GM18505 (cell line): Measurements from ENCODE around the gene GPA33.

Experiments used
- ATAC-seq: cut with Tn5 transposase; IDR thresholded peaks from one replicate; pipeline ENCODE4 v1.9.1; 2021; ENCODE audit not compliant: unreplicated experiment
- POLR2A ChIP-seq: IDR thresholded peaks from 4 replicates; pipeline ENCODE4 v1.6.1; 2011; ENCODE audit warnings: borderline replicate concordance; ENCODE audit not compliant: insufficient read depth, insufficient read length; ENCODE audit errors: extremely low read depth

Gene GPA33

GRCh38 chr1:167086768-167087167 is 3.4 kb downstream of the GPA33 start:
- TF ChIP-seq POLR2A, result no peak

GRCh38 chr1:167086033-167086432 is 4.1 kb downstream of the GPA33 start:
- ATAC-seq, result no peak

More at GRCh38 chr1:167086768-167087167, 3.4 kb downstream of the GPA33 start:
- no peak for ATAC-seq

GRCh38 chr1:167084757-167085156 is 5.4 kb downstream of the GPA33 start:
- ATAC-seq, result no peak
- TF ChIP-seq POLR2A, result no peak

More at GRCh38 chr1:167086033-167086432, 4.1 kb downstream of the GPA33 start:
- TF ChIP-seq POLR2A, result no peak

GRCh38 chr1:167083871-167084270 is 6.3 kb downstream of the GPA33 start:
- no peak for ATAC-seq
- no peak for TF ChIP-seq POLR2A

- no peak for TF ChIP-seq POLR2A
- no peak for ATAC-seq
Observed at GRCh38 chr1:167083066-167083665, 7.0 kb downstream of the GPA33 start.

- no peak for ATAC-seq
- TF ChIP-seq POLR2A, result no peak
Observed at GRCh38 chr1:167082511-167083027, 7.6 kb downstream of the GPA33 start.

- no peak for ATAC-seq
- no peak for TF ChIP-seq POLR2A
Observed at GRCh38 chr1:167081594-167082156, 8.5 kb downstream of the GPA33 start.

GRCh38 chr1:167077868-167078210 is 12.3 kb downstream of the GPA33 start:
- no peak for TF ChIP-seq POLR2A
- no peak for ATAC-seq

GRCh38 chr1:167077128-167077867 is 12.9 kb downstream of the GPA33 start:
- TF ChIP-seq POLR2A, result no peak
- no peak for ATAC-seq

GRCh38 chr1:167076136-167076710 is 14.0 kb downstream of the GPA33 start:
- no peak for TF ChIP-seq POLR2A
- no peak for ATAC-seq

- TF ChIP-seq POLR2A, result no peak
- ATAC-seq, result no peak
Observed at GRCh38 chr1:167071286-167071685, 18.9 kb downstream of the GPA33 start.

- no peak for TF ChIP-seq POLR2A
- no peak for ATAC-seq
Observed at GRCh38 chr1:167068761-167069160, 21.4 kb downstream of the GPA33 start.

GRCh38 chr1:167067904-167068303 is 22.3 kb downstream of the GPA33 start:
- no peak for ATAC-seq
- TF ChIP-seq POLR2A, result no peak
